ENCODE results near the gene C3orf18.

- TF ChIP-seq CTCF (IDR thresholded peaks at IDR 0.05) (no peak), POLR2A (IDR thresholded peaks at IDR 0.05) (no peak)
These were observed 9.8 kb upstream of the C3orf18 start for GRCh38 chr3:50577348-50577747.

Data from heart left ventricle (tissue), 13 donors.